GM12878 (cell line): Measurements from ENCODE around the gene RBKS. TPM values are rescaled to one million over a fixed set of nuclear protein-coding genes. Genes with fewer than 3 reads are reported as not detected.

Experiments
- ATF2 ChIP-seq: IDR thresholded peaks from 2 replicates; pipeline ENCODE4 v1.6.1; 2012; ENCODE audit warnings: low read length, inconsistent platforms
- ATF7 ChIP-seq: fragments of 450-650 bp; IDR thresholded peaks from 2 replicates; pipeline ENCODE4 v1.6.1; 2016; ENCODE audit warnings: low read depth, mild to moderate bottlenecking
- BHLHE40 ChIP-seq, 2 experiments: fragments of 450-650 bp in 1 of 2; IDR thresholded peaks; 2 replicates each; pipeline ENCODE4 v1.6.1; 2011 to 2017; ENCODE audit warnings: low read depth in 2 of 2, borderline replicate concordance in 1 of 2, improper control_type of control experiment in 1 of 2, low read length in 1 of 2, mild to moderate bottlenecking in 1 of 2
- CREM ChIP-seq: IDR thresholded peaks from 2 replicates; pipeline ENCODE4 v1.6.1; 2014; ENCODE audit warnings: antibody characterized with exemption, low read depth
- MYC ChIP-seq: IDR thresholded peaks from 2 replicates; pipeline ENCODE4 v1.6.1; 2011; ENCODE audit warnings: mild to moderate bottlenecking, low read length, moderate library complexity, inconsistent platforms; ENCODE audit not compliant: insufficient read depth, insufficient replicate concordance, insufficient read length, severe bottlenecking
- POLR2AphosphoS2 ChIP-seq: IDR thresholded peaks from 2 replicates; pipeline ENCODE4 v1.6.1; 2011; ENCODE audit warnings: low read depth, mild to moderate bottlenecking, low read length, improper control_type of control experiment, moderate library complexity
- POLR2AphosphoS5 ChIP-seq: IDR thresholded peaks from 2 replicates; pipeline ENCODE4 v1.6.1; 2011; ENCODE audit warnings: mild to moderate bottlenecking, low read length, inconsistent platforms
- POU2F2 ChIP-seq: IDR thresholded peaks from 3 replicates; pipeline ENCODE4 v1.6.1; 2011; ENCODE audit warnings: low read depth, mild to moderate bottlenecking, low read length, borderline replicate concordance
- PRDM15 ChIP-seq: fragments of 450-650 bp; formaldehyde crosslinking; IDR thresholded peaks from 2 replicates; pipeline ENCODE4 v1.4.0; 2020; ENCODE audit warnings: mild to moderate bottlenecking, moderate library complexity
- RUNX3 ChIP-seq: IDR thresholded peaks from 2 replicates; pipeline ENCODE4 v1.6.1; 2012; ENCODE audit warnings: low read length, inconsistent platforms
- SIN3A ChIP-seq: IDR thresholded peaks from 2 replicates; pipeline ENCODE4 v1.6.1; 2012; ENCODE audit warnings: low read depth, low read length, improper control_type of control experiment
- SUZ12 ChIP-seq: fragments of 200-600 bp; sonication (generic); IDR thresholded peaks from one replicate; pipeline ENCODE4 v1.6.1; 2018; ENCODE audit warnings: antibody characterized with exemption, mild to moderate bottlenecking; ENCODE audit not compliant: unreplicated experiment
- TCF3 ChIP-seq: IDR thresholded peaks from 2 replicates; pipeline ENCODE4 v1.6.1; 2012; ENCODE audit warnings: low read depth, mild to moderate bottlenecking, low read length, borderline replicate concordance; ENCODE audit not compliant: insufficient read depth
- YY1 ChIP-seq: IDR thresholded peaks from 2 replicates; pipeline ENCODE4 v1.6.1; 2011; ENCODE audit warnings: low read depth, mild to moderate bottlenecking, low read length
- ZBTB11 ChIP-seq: fragments of 450-650 bp; formaldehyde crosslinking; IDR thresholded peaks from 2 replicates; pipeline ENCODE4 v1.5.0; 2022; ENCODE audit warnings: mild to moderate bottlenecking, missing genetic modification characterization
- ZBTB40 ChIP-seq: fragments of 450-650 bp; IDR thresholded peaks from 2 replicates; pipeline ENCODE4 v1.6.1; 2016; ENCODE audit warnings: mild to moderate bottlenecking, moderate library complexity, borderline replicate concordance
- polyA plus RNA-seq, 11 experiments: library from polyadenylated mRNA; depleted of rRNA in 4 of 11; unstranded in 6 of 11; stranded (reverse) in 5 of 11; fragments of >200 nt; fragmentation: Nextera tagmentation in 4 of 11; fragmentation: Illumina TruSeq in 1 of 11; extraction: Ambion mirVana in 4 of 11; extraction: Trizol in 1 of 11; gene quantifications; 1 replicate in 1 of 11; 2 replicates in 10 of 11; pipeline versions ENCODE4 v1.2.1 to v1.2.3, GENCODE V29; 2011 to 2016; ENCODE audit warnings: inconsistent platforms in 2 of 11, missing spikeins in 2 of 11, low read depth in 1 of 11
- total RNA-seq, 4 experiments: library from RNA; depleted of rRNA in 3 of 4; stranded (reverse); fragments of >200 nt in 3 of 4; fragmentation: Illumina TruSeq in 1 of 4; extraction: Trizol in 1 of 4; gene quantifications; 2 replicates each; pipeline versions ENCODE4 v1.2.1 to v1.2.3, GENCODE V29; 2013 to 2021

RBKS gene
- total and polyA plus RNA-seq, 10 of the 15 experiments (the other 5 are each of a cell fraction or from before 2014, with no cell fraction given): 0.39 to 1.8 (median 1.0) TPM

- TF ChIP-seq SIN3A (no peak; the same call in 1 of the 2 replicates), YY1 (no peak), POLR2AphosphoS2 (no peak), PRDM15 (CRISPR knock-in tag) (no peak), ATF7 (peak; percentile 98), CREM (peak; percentile 100), ZBTB40 (peak; percentile 83), ZBTB11 (CRISPR knock-in tag) (no peak), POLR2AphosphoS5 (peak; percentile 62; the same call in 1 of the 2 replicates), SUZ12 (no peak), TCF3 (no peak), POU2F2 (no peak), RUNX3 (no peak), ATF2 (peak; percentile 74), BHLHE40 (IDR thresholded peaks at IDR 0.05; ENCODE audit: borderline replicate concordance in 1 of 2, low read depth in 2 of 2, low read length in 1 of 2) (peak; percentile 57 to 79; a peak in 3 of 4 replicates), MYC (no peak)
Measured at GRCh38 chr2:27890924-27891672, 911 bp upstream of the RBKS start (continued).
